HS-27A (cell line): ENCODE data around the gene EXOSC5.
"Not testable (repeated sequence)": the region's sequence is repeated elsewhere in the genome, so short reads cannot be mapped to it uniquely, and the experiment has no call there.

ENCODE experiments used
- DNase-seq: peaks from one replicate; pipeline ENCODE4 v3.0.0-alpha.2; 2012; ENCODE audit warnings: low read depth, missing footprints

The EXOSC5 gene

GRCh38 chr19:41366089-41366488 is 31.1 kb downstream of the EXOSC5 start:
- no peak for DNase-seq

DNA sequence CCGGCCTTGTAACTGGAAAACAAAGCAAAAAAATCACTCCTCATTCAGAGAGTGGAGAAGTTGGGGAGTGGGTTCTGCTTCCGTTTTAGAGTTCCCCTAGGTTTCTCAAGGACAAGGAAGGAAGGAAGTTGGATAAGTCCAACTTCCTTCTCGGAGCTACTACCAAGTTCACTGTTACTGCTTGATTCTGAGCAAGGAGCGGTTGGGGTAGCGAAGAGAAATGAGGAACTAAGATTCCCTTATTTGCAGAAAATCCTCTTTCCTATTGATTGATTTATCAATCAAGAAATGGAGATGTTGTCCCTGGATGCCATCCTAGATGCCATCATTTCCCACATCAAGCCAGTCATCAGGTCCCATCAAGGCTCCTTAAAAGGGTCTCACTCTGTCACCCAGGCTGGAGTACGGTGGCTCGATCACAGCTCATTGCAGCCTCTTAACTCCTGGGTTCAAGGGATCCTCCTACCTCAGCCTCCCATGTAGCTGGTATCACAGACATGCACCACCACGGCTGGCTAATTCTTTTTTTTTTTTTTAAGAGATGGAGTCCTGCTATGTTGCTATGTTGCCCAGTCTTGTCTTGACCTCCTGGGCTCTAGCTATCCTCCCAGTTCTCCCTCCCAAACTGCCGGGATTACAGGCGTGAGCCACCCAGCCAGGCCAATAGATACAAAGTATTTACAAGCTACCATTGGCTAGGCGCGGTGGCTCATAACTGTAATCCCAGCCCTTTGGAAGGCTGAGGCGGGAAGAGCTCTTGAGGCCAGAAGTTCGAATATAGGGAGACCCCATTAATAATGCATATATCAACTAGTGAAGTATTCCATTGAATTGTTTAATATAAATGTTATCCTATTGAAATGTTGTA is 32.4 kb downstream of the EXOSC5 start:
- no peak for DNase-seq

GRCh38 chr19:41363753-41364523 is 33.2 kb downstream of the EXOSC5 start, which contains the start of gene B9D2:
TSS of gene B9D2 (minus strand) at chr19:41364149. CDS start at chr19:41363519, 630 bp downstream.
- peak; percentile 100 for DNase-seq

- no peak for DNase-seq
Observed at GRCh38 chr19:41363371-41363752, 33.8 kb downstream of the EXOSC5 start.

GRCh38 chr19:41362143-41362847 is 34.9 kb downstream of the EXOSC5 start:
- DNase-seq, result no peak

GRCh38 chr19:41359741-41360140 is 37.4 kb downstream of the EXOSC5 start:
- DNase-seq, result no peak

DNA sequence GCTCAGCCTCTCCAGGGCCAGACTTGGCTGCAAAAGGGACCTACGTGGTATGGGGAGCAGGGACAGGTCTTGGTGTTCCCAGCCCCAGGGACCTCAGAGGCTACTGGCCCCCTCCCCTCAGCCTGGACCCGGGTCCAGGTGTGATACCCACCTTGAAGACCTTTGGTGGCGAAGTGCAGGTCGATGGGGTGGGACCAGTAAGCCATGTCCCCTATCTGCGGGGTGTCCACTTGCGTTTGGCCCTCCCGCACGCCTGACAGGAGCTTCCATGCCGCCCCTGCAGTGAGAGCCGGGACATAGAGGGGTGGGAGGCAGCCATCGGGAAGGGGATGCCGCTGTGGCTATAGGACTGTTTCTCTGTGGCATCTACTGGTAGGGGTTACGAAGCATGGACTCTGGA is 39.4 kb downstream of the EXOSC5 start:
- DNase-seq, result no peak

DNA sequence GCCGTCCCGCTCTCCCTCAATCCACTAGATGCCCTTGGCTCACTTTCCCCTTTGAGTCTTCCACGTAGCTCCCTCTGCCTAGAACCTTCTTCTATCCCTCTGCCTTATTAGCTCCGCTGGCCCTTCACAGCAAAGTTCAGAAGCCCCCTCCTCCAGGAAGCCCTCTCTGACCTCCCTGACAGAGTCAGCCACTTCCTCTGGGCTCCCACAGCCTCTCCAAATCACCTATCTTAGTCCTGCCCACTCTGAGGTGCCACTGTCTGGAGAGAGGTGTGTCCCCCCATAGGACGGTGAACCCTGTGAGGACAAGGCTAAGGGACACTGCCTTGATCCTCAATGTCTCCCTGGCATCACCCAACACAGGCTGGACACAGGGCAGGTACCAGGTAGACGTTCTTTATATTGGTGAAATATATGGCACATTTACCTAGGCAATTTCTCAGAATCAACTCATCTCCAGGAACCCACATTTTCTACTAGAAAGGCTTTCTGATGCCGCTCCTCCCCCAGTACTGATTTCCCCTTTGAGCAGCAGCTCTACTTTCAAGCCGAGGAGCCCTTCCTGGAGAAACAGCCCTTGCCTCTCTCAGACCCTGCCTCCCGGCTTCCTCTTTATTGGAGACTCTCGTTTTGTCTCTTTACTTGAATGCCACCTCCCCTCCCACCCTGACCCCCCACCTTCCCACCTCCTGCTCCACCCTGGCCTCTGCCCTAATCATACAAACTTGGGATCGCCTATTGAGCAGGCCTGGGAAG is 40.0 kb downstream of the EXOSC5 start:
- DNase-seq, result no peak

GRCh38 chr19:41355802-41356201 is 41.4 kb downstream of the EXOSC5 start:
- DNase-seq, result no peak

GRCh38 chr19:41355035-41355434 is 42.1 kb downstream of the EXOSC5 start:
- DNase-seq, result no peak

DNA sequence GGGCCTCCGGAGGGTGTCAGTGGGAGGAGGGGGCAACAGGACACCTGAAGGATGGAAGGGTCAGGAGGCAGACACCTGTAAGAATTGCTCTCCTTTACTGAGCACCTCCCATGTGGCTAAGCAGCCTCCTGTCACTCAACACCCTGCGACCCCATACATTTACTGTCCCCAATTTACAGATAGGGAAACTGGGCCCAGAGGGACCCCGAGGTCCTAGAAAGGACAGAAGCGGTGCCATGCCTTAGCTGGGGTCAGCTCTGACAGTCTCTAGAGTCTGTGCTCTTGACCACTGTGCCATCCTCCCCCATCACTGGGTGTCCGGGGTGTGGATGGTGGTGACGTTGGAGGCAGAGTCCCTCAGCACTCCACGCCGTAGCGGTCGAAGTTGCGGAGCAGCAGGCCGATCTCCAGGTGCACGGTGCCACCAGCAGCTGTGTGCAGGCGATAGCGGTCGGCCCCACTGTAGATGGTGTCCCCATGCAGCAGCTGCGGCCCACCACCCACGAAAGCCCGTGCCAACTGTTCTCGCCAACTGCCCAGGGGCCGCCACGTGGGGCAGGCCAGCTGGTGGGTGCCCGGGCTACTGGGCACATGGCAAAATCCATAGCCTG is 42.7 kb downstream of the EXOSC5 start:
- DNase-seq, result no peak

- peak; percentile 80 for DNase-seq
Observed at GRCh38 chr19:41353466-41354342, 43.5 kb downstream of the EXOSC5 start, which contains the start of gene TGFB1. TSS of gene TGFB1 (minus strand) at chr19:41353922. CDS start at chr19:41353044, 878 bp downstream.

- DNase-seq, result peak; percentile 64
Observed at GRCh38 chr19:41352609-41353465, 44.3 kb downstream of the EXOSC5 start.

DNA sequence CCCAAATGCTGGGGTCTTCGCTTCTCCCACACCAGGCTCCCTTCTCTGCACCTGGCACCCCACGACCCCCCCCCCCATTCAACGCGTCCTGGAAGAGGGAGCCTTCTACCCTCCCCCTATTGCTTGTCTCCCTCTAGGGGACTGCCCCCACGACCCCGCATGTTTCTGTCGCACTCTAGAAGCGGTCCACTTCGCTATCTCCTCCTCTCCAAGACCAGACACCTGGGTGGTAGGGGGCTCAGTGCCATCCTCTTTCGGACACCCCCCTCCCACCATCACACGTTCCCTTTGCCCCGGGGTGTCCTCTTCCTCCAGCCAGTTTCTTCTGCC is 44.9 kb downstream of the EXOSC5 start:
- no peak for DNase-seq

DNA sequence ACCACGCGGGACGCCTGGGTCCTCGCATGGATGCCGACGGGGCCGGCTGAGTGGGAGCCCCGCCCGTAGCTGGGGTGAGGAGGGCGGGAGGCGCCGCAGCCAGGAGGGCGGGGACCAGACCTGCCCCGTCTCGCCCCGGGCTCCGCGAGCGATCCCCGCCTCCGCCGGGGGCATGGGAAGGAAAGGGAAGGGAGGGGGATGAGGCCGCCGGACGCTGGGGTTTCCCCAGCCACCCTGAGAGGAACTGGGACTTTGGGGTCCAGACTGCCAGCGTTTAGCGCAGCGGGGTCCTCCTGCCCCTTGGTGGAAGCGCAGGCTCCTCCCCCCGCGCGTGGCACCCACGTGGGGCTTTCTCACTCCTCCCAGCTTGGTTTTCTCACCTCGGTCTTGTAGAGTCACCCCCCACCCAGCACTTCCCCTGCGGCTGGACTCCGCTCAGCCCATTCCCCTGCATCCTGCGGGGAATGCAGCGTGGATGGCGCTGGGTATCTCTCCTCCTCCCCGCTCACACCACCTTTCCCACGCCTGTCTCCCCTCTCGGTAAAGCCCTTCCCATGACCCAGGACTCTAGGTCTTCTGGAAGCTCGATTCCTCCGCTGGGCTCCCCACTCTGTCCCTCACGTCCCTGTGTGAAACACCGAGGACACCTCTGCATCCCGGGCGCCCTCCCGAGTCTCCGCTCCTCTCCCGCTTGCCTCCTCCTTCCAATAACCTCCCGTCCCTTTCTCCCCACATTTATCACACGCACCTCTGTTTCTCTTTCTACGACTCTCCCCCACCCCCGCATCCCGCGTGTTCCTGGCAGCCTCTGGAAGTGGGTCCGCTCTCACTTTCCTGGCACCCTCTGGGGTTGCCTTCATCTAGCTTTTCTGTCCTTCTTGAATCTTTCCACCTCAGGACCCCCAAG is 45.6 kb downstream of the EXOSC5 start:
- DNase-seq, result no peak

DNA sequence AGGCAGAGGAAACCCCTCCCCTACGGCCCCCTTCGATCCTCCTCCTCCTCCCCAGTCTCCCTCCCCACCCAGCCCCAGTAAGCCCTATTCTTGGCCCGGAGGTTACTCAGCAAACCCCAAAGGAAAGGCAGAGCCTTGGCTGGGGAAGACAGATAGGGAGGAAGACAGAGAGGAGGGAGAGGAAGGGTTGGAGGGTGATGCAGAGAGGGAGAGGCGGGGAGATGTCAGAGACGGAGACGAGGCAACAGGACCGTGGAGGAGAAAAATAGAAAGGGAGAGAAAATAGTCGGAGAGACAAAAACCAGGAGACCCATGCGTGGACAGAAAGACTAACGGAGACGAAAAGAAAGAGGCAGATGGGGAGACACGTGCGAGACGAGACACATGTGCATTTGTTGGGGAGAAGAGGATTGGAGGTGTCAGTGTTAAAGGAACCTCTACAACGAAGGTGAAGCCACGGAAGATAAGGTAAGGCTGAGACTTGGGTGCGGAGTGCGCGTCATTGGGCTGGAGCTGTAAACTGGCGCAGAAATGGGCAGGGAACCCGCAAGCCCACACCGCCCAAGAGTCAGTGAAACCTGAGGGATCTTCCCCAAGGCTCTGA is 46.3 kb downstream of the EXOSC5 start:
- DNase-seq, result no peak

GRCh38 chr19:41346916-41347315 is 50.2 kb downstream of the EXOSC5 start:
- not testable (repeated sequence) for DNase-seq

DNA sequence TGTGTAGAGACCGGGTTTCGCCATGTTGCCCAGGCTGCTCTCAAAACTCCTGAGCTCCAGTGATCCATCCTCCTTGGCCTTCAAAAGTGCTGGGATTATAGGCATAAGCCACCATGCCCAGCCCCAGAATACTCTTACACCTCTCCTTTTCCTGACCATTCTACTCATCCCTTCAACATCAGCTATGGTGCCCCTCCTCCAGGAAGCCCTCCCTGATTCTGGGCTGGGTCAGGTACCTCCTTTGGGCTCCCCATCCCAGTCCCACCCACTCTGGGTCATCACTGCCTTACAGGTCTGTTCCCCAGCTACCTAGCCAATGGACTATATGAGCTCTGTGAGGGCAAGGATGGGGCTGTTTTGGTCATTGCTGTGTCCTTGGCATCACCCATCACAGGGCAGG is 53.0 kb downstream of the EXOSC5 start:
- no peak for DNase-seq
